Activated CD4-positive, alpha-beta T cell treated with anti-CD3 and anti-CD28 coated beads, Interleukin-2, amount 10 ng/mL, durations not matched to agents 7 days and 5 days (primary cell): ENCODE measurements around the gene CTSO. TPM values are rescaled to one million over a fixed set of nuclear protein-coding genes. Genes with fewer than 3 reads are reported as not detected.
"Not testable (repeated sequence)": the region's sequence is repeated elsewhere in the genome, so short reads cannot be mapped to it uniquely, and the experiment has no call there.

ENCODE experiments used
- CTCF ChIA-PET: fragments of 350-600 bp; sonication (Branson Sonifier 250); formaldehyde crosslinking; loops from one replicate; lab custom pipeline; 2021; ENCODE audit warnings: antibody characterized with exemption; lab: Charles Lee
- POLR2A ChIA-PET: fragments of 350-600 bp; sonication (Branson Sonifier 250); formaldehyde crosslinking; loops from one replicate; lab custom pipeline; 2021; ENCODE audit warnings: antibody characterized with exemption; lab: Charles Lee
- DNase-seq: peaks from one replicate; pipeline ENCODE4 v3.0.0-alpha.2; 2020
- H3K27ac Mint-ChIP-seq: one replicate; pipeline ENCODE4 v1.8.0; 2021; ENCODE audit warnings: mild to moderate bottlenecking, moderate library complexity, mixed read lengths
- H3K27me3 Mint-ChIP-seq: one replicate; pipeline ENCODE4 v1.8.0; 2021; ENCODE audit warnings: mixed read lengths
- H3K36me3 Mint-ChIP-seq: one replicate; pipeline ENCODE4 v1.8.0; 2021; ENCODE audit warnings: low read depth, mixed read lengths
- H3K4me1 Mint-ChIP-seq: one replicate; pipeline ENCODE4 v1.8.0; 2021; ENCODE audit warnings: mixed read lengths
- H3K4me3 Mint-ChIP-seq: one replicate; pipeline ENCODE4 v1.8.0; 2021; ENCODE audit warnings: mild to moderate bottlenecking, moderate library complexity, mixed read lengths
- H3K9me3 Mint-ChIP-seq: one replicate; pipeline ENCODE4 v1.8.0; 2021; ENCODE audit warnings: mixed read lengths
- total RNA-seq, 2 experiments: library from RNA; stranded (reverse); gene quantifications; one replicate each; pipeline ENCODE4 v1.2.3, GENCODE V29; 2021

Gene CTSO
- total RNA-seq, 2 experiments from 2014 or later: 5.5 to 6.2 TPM

DNA sequence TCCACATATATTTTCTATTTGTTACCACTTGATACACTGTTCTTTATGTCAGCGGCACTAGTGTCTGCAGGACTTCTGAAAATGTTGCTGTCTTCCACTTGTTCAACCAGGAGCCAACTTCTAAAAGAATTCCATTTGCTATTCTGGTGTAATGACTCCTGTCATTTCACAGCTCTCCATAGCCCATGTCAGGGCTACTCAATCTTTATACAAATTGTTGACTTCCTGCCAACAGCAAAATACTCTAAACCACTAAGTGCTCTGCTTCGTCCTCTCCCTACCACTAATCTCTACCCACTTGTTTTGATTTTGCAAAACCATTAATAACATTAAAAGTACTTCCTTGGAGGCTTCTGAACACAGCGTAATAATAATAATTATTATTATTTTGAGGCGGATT is 7.2 kb downstream of the CTSO start:
- POLR2A ChIA-PET: no interaction called here
- no peak overlapping the region for H3K4me3 Mint-ChIP-seq
- H3K36me3 Mint-ChIP-seq: no peaks in the 10 kb centered on the region
- CTCF ChIA-PET: interaction anchor here (0.6 kb wide), 1 partner anchor 765 kb away, joined by 3 read pairs; no protein-coding TSS in a partner anchor
- H3K4me1 Mint-ChIP-seq: no peaks in the 10 kb centered on the region
- H3K9me3 Mint-ChIP-seq: no peaks in the 10 kb centered on the region
- H3K27ac Mint-ChIP-seq: no peak overlapping the region
- DNase-seq: no peak
- H3K27me3 Mint-ChIP-seq: no peaks in the 10 kb centered on the region

DNA sequence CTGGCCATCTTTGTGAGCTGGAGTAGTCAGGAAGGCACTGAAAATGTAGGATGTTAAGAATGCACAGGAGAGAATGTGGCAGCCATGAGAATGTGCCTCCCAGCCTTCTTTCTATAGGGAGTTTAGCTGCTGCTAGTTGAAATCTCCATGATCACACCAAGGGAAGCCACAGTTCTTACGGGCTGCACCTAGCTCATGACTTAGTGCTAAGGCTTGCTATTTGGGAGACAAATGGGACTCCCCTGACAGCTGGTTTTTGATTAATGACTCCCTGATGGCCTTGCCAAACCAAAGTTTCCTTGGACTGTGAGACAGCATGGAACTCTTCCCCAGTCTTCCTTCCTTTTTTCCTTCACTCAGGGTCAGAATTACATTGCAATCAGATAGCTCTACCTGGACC is 9.2 kb downstream of the CTSO start:
- ChIA-PET POLR2A (no interaction called here), CTCF (interaction anchor here (1.5 kb wide), 1 partner anchor 9 kb away, joined by 7 read pairs; the partner anchor contains the start of gene CTSO)
- Mint-ChIP-seq H3K4me3 (no peak overlapping the region), H3K9me3 (no peaks in the 10 kb centered on the region), H3K27ac (no peak overlapping the region), H3K36me3 (no peaks in the 10 kb centered on the region), H3K27me3 (no peaks in the 10 kb centered on the region), H3K4me1 (no peaks in the 10 kb centered on the region)
- DNase-seq: no peak

DNA sequence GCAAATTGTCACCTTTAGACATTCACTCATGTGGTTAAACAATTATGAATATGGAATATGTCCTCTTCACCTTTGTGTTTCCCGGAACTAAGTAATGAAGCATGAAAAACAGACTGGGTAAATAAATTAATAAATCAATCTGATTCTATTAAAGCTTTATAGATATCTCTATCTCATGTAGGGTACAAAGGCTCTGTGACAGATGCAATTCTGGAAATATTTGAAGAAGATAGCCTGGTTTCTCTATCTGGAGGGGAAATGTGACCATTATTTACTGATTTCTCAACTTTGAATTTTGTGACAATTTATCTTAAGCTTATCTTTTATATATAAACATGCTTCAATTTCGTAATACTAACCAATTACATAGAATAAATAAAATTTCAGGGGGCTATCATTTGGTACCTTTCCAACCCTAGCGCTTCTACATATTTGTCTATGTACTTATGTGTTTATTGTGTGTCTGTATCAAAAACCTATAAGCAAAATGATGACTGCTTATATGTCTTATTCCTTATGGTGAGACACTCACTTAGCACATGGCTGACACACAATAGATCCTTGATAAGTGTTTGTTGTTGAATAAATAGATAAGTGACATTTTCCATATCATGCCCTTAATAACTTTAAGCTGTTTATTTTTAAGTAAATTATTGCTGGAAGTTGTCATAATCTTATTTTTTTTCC is 9.9 kb downstream of the CTSO start:
- POLR2A ChIA-PET: no interaction called here

DNA sequence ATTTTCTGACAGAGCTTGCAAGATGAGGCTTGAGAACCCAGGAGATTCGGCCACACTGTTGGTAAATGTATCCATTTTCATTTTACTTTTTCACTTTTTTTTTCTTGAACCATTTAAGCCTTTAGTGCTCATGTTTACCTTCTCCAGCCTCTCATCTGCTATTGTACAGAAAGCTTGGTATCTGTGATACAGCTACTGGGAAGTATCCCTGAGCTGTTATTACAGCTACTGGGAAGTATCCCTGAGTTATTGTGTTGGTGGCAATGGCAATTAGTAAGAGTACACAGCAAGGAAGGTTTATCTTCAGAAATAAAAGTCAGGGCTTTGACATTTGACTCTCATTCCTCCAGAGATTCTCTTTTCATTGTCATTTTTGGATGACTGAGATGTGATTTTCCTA is 11.8 kb downstream of the CTSO start:
- Mint-ChIP-seq H3K36me3 (no peaks in the 10 kb centered on the region), H3K4me1 (no peaks in the 10 kb centered on the region), H3K27me3 (no peaks in the 10 kb centered on the region), H3K9me3 (no peaks in the 10 kb centered on the region), H3K27ac (no peak overlapping the region), H3K4me3 (no peak overlapping the region)
- ChIA-PET POLR2A (no interaction called here), CTCF (interaction anchor here (0.6 kb wide), 1 partner anchor 1262 kb away, joined by 3 read pairs; no protein-coding TSS in a partner anchor)
- no peak for DNase-seq

More for the DNA sequence above, 9.9 kb downstream of the CTSO start:
- Mint-ChIP-seq H3K27me3 (no peaks in the 10 kb centered on the region), H3K36me3 (no peaks in the 10 kb centered on the region), H3K4me1 (no peaks in the 10 kb centered on the region), H3K4me3 (no peak overlapping the region), H3K27ac (no peak overlapping the region), H3K9me3 (no peaks in the 10 kb centered on the region)
- CTCF ChIA-PET: interaction anchor here (1.5 kb wide), 1 partner anchor 10 kb away, joined by 7 read pairs; the partner anchor contains the start of gene CTSO
- DNase-seq: no peak

DNA sequence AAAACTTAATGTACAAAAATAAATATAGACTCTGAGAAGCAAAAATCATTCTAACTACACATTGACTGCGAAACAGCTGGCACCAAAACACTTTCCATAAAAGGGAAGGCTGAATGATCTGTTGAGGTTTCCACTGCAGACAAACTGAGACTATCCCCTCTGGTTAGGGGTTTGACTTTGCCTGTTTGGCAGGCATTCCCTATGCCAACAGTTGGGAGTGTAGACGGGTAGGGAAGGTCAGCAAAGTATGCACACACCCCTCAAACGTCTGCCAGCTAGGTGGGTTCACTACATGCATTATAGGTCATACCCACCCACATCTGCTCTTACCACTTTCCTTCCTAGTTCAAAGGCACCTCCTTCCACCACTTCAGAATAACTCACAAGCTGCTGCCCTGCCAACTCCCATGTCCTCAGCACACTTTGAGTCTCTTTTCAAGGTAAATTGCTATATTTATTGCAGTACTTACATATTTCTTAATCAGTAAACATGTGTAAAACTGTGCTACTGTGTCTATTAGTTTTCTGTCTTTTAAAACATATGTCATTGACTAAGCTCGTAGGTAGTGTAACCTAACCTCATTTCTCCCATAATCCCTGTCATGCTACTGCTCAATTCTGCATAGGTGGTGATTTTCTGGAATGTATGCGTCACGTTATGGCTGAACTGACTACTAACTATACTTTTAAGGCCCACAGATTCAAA is 12.4 kb downstream of the CTSO start:
- Mint-ChIP-seq H3K4me3 (no peak overlapping the region), H3K27me3 (no peaks in the 10 kb centered on the region), H3K36me3 (no peaks in the 10 kb centered on the region), H3K9me3 (no peaks in the 10 kb centered on the region), H3K27ac (no peak overlapping the region), H3K4me1 (no peaks in the 10 kb centered on the region)
- ChIA-PET CTCF (interaction anchor here (0.6 kb wide), 1 partner anchor 1262 kb away, joined by 3 read pairs; no protein-coding TSS in a partner anchor), POLR2A (no interaction called here)
- DNase-seq: no peak

GRCh38 chr4:155935389-155935986 is 18.2 kb downstream of the CTSO start:
- no peaks in the 10 kb centered on the region for H3K36me3 Mint-ChIP-seq
- H3K27me3 Mint-ChIP-seq: no peaks in the 10 kb centered on the region
- H3K27ac Mint-ChIP-seq: no peak overlapping the region
- no peak for DNase-seq
- ChIA-PET CTCF (no interaction called here), POLR2A (no interaction called here)
- no peaks in the 10 kb centered on the region for H3K9me3 Mint-ChIP-seq
- no peaks in the 10 kb centered on the region for H3K4me1 Mint-ChIP-seq
- no peak overlapping the region for H3K4me3 Mint-ChIP-seq

GRCh38 chr4:155934634-155935033 is 19.0 kb downstream of the CTSO start:
- DNase-seq, H3K9me3 Mint-ChIP-seq, POLR2A ChIA-PET, CTCF ChIA-PET, H3K27me3 Mint-ChIP-seq, H3K4me1 Mint-ChIP-seq, H3K27ac Mint-ChIP-seq, H3K4me3 Mint-ChIP-seq, H3K36me3 Mint-ChIP-seq: not testable (repeated sequence)

DNA sequence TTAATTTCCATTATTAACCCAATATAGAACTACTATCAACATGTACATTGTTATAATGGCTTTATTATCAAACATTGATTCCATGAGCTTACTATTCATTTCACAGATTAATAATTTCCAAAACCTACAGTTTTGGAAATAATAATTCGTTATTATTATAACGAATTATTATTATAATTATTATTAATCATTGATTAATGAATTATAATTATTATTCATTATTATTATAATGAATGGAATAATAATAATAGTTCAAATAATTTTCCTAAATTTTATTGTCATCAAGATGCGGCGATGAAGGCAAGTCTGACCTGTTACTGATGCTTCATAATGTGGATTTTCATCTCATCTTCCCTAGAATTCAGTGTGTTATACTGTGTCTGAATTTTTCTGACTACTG is 22.0 kb downstream of the CTSO start:
- H3K4me3 Mint-ChIP-seq: no peak overlapping the region
- CTCF ChIA-PET: no interaction called here
- H3K27ac Mint-ChIP-seq: no peak overlapping the region
- H3K4me1 Mint-ChIP-seq: no peaks in the 10 kb centered on the region
- no peaks in the 10 kb centered on the region for H3K27me3 Mint-ChIP-seq
- POLR2A ChIA-PET: no interaction called here
- H3K36me3 Mint-ChIP-seq: no peaks in the 10 kb centered on the region
- no peak for DNase-seq
- H3K9me3 Mint-ChIP-seq: no peaks in the 10 kb centered on the region

GRCh38 chr4:155930330-155930729 is 23.3 kb downstream of the CTSO start:
- Mint-ChIP-seq H3K27me3 (no peaks in the 10 kb centered on the region), H3K27ac (no peak overlapping the region), H3K9me3 (no peaks in the 10 kb centered on the region), H3K4me3 (no peak overlapping the region), H3K36me3 (no peaks in the 10 kb centered on the region), H3K4me1 (no peaks in the 10 kb centered on the region)
- DNase-seq: no peak
- POLR2A ChIA-PET: no interaction called here
- CTCF ChIA-PET: no interaction called here

GRCh38 chr4:155929833-155930232 is 23.8 kb downstream of the CTSO start:
- Mint-ChIP-seq H3K4me1 (no peaks in the 10 kb centered on the region), H3K9me3 (no peaks in the 10 kb centered on the region), H3K27me3 (no peaks in the 10 kb centered on the region), H3K36me3 (no peaks in the 10 kb centered on the region), H3K4me3 (no peak overlapping the region), H3K27ac (no peak overlapping the region)
- POLR2A ChIA-PET: no interaction called here
- no peak for DNase-seq
- CTCF ChIA-PET: no interaction called here

- ChIA-PET POLR2A (no interaction called here), CTCF (no interaction called here)
- no peak for DNase-seq
- Mint-ChIP-seq H3K36me3 (no peaks in the 10 kb centered on the region), H3K27me3 (no peaks in the 10 kb centered on the region), H3K27ac (no peak overlapping the region), H3K4me1 (no peaks in the 10 kb centered on the region), H3K4me3 (no peak overlapping the region), H3K9me3 (no peaks in the 10 kb centered on the region)
These were observed 29.0 kb downstream of the CTSO start for GRCh38 chr4:155924637-155925036.

- no peaks in the 10 kb centered on the region for H3K36me3 Mint-ChIP-seq
- H3K4me1 Mint-ChIP-seq: no peaks in the 10 kb centered on the region
- DNase-seq: no peak
- H3K9me3 Mint-ChIP-seq: no peaks in the 10 kb centered on the region
- H3K27me3 Mint-ChIP-seq: peaks cover 5% of the 10 kb centered on the region
- no peak overlapping the region for H3K4me3 Mint-ChIP-seq
- ChIA-PET CTCF (no interaction called here), POLR2A (no interaction called here)
- no peak overlapping the region for H3K27ac Mint-ChIP-seq
These were observed 32.1 kb downstream of the CTSO start for GRCh38 chr4:155921597-155921996.

GRCh38 chr4:155914782-155915181 is 38.9 kb downstream of the CTSO start:
- ChIA-PET CTCF (no interaction called here), POLR2A (no interaction called here)
- H3K36me3 Mint-ChIP-seq: no peaks in the 10 kb centered on the region
- no peak overlapping the region for H3K27ac Mint-ChIP-seq
- no peaks in the 10 kb centered on the region for H3K9me3 Mint-ChIP-seq
- DNase-seq: no peak
- no peak overlapping the region for H3K4me3 Mint-ChIP-seq
- H3K27me3 Mint-ChIP-seq: peaks cover 6% of the 10 kb centered on the region
- H3K4me1 Mint-ChIP-seq: peaks cover 5% of the 10 kb centered on the region
